ENCODE results near the gene MCTP2. TPM values are rescaled to one million over a fixed set of nuclear protein-coding genes. Genes with fewer than 3 reads are reported as not detected.

MCTP2 gene
- total and polyA plus RNA-seq, 9 of the 15 experiments (the other 6 are each of a cell fraction or from before 2014, with no cell fraction given) = 0.07 TPM; not detected in 8

- 0% methylated on average over 8 of the region's 8 CpGs for WGBS (ENCODE audit: insufficient coverage, low coverage, missing lambda C conversion rate)
Observed at GRCh38 chr15:94457661-94458060, 226.3 kb downstream of the MCTP2 start.

More at GRCh38 chr15:94457661-94458060, 226.3 kb downstream of the MCTP2 start:
- in situ Hi-C loops (cut with MboI) = no loop called here
- CTCF ChIA-PET (ENCODE audit: low intra/inter-chr PET ratio) = no interaction called here
- Histone ChIP-seq H3K9me1 (ENCODE audit: control insufficient read depth, insufficient read depth, low read length) (no peaks in the 10 kb centered on the region), H3K4me1 (replicated peaks in 1 of 2; ENCODE audit: control insufficient read depth in 2 of 2, insufficient read depth in 2 of 2, low read length in 2 of 2) (no peaks in the 10 kb centered on the region), H3K4me3 (no peak overlapping the region), H2AFZ (ENCODE audit: low read depth, low read length) (no peak overlapping the region), H3K27ac (ENCODE audit: extremely low read depth, low read depth, low read length) (no peak overlapping the region), H3K36me3 (ENCODE audit: control insufficient read depth, insufficient read depth, low read length) (no peaks in the 10 kb centered on the region), H3K4me2 (ENCODE audit: insufficient read depth, low read length) (no peak overlapping the region), H3K79me2 (ENCODE audit: control insufficient read depth, insufficient read depth, low read length) (no peaks in the 10 kb centered on the region), H3K27me3 (ENCODE audit: control insufficient read depth in 2 of 2, insufficient read depth in 2 of 2, low read length in 2 of 2) (no peaks in the 10 kb centered on the region), H4K20me1 (replicated peaks; ENCODE audit: control insufficient read depth, insufficient read depth, low read length) (no peaks in the 10 kb centered on the region), H3K9me3 (replicated peaks; ENCODE audit: control insufficient read depth, insufficient read depth, low read depth, low read length) (no peaks in the 10 kb centered on the region), H3K9ac (ENCODE audit: insufficient read depth in 1 of 2, low read depth in 2 of 2, low read length in 2 of 2) (no peak overlapping the region)
- ATAC-seq (no peak), DNase-seq (ENCODE audit: extremely low read depth in 1 of 4, low spot score in 3 of 4) (no peak), FAIRE-seq (no peak)
- POLR2A ChIA-PET = no interaction called here
- intact Hi-C loops (cut with micrococcal nuclease) = no loop called here
- no TSS peak for BruUV-seq (replicated peaks)
- TF ChIP-seq ZBTB34 (CRISPR knock-in tag; IDR thresholded peaks at IDR 0.05) = no peak
- no peak for TF ChIP-seq PKNOX1 (IDR thresholded peaks at IDR 0.05)
- TF ChIP-seq FOXJ3 (CRISPR knock-in tag; IDR thresholded peaks at IDR 0.05) = no peak
- TF ChIP-seq CBX3 (IDR thresholded peaks at IDR 0.05; ENCODE audit: borderline replicate concordance in 1 of 2, low read length in 2 of 2) = no peak
- TF ChIP-seq SNIP1 (IDR thresholded peaks at IDR 0.05; ENCODE audit: low read depth) = no peak
- no peak for TF ChIP-seq RNF219 (CRISPR knock-in tag; IDR thresholded peaks at IDR 0.05)
- TF ChIP-seq BRD4 (IDR thresholded peaks at IDR 0.05) = no peak
- no peak for TF ChIP-seq KLF10 (CRISPR knock-in tag; IDR thresholded peaks at IDR 0.05)

Measured in K562 (cell line).